Fibroblast of lung (primary cell): ENCODE measurements around the gene AQP12B. TPM values are rescaled to one million over a fixed set of nuclear protein-coding genes. Genes with fewer than 3 reads are reported as not detected.

Experiments used
- DNase-seq, 2 donors: peaks; one replicate each; pipeline versions ENCODE4 v3.0.0 to v3.0.0-alpha.2; 2010; ENCODE audit warnings: low read depth in 2 of 2
- H2AFZ ChIP-seq: 2 replicates; pipeline ENCODE4 v1.5.1; 2012; ENCODE audit warnings: low read length, control low read depth, inconsistent platforms
- H3K27ac ChIP-seq: 2 replicates; pipeline ENCODE4 v1.5.1; 2011; ENCODE audit warnings: low read length, control low read depth; ENCODE audit not compliant: insufficient read depth
- H3K27me3 ChIP-seq: 2 replicates; pipeline ENCODE4 v1.5.1; 2011; ENCODE audit warnings: mild to moderate bottlenecking, low read length; ENCODE audit not compliant: control insufficient read depth, insufficient read depth
- H3K36me3 ChIP-seq: 2 replicates; pipeline ENCODE4 v1.5.1; 2011; ENCODE audit warnings: low read length; ENCODE audit not compliant: control insufficient read depth, insufficient read depth
- H3K4me1 ChIP-seq: 2 replicates; pipeline ENCODE4 v1.5.1; 2011; ENCODE audit warnings: low read length; ENCODE audit not compliant: control insufficient read depth, insufficient read depth; ENCODE audit errors: extremely low read depth
- H3K4me2 ChIP-seq: 2 replicates; pipeline ENCODE4 v1.5.1; 2011; ENCODE audit warnings: low read length, control low read depth; ENCODE audit not compliant: insufficient read depth; ENCODE audit errors: extremely low read depth
- H3K4me3 ChIP-seq, 4 experiments: fragments of 200-600 bp in 1 of 4; sonication (generic) in 1 of 4; replicated peaks in 1 of 4; 2 replicates each; pipeline ENCODE4 v1.5.1; 2011 to 2016; ENCODE audit warnings: low read length in 4 of 4, low read depth in 3 of 4, mild to moderate bottlenecking in 3 of 4, control low read depth in 2 of 4, inconsistent platforms in 1 of 4, mixed read lengths in 1 of 4; ENCODE audit not compliant: insufficient read depth in 1 of 4; ENCODE audit errors: control extremely low read depth in 1 of 4
- H3K79me2 ChIP-seq: 2 replicates; pipeline ENCODE4 v1.5.1; 2012; ENCODE audit warnings: mild to moderate bottlenecking, low read length, inconsistent platforms; ENCODE audit not compliant: control insufficient read depth, insufficient read depth
- H3K9ac ChIP-seq: 2 replicates; pipeline ENCODE4 v1.5.1; 2011; ENCODE audit warnings: mild to moderate bottlenecking, low read length, control low read depth; ENCODE audit not compliant: insufficient read depth
- H3K9me3 ChIP-seq: 2 replicates; pipeline ENCODE4 v1.5.1; 2012; ENCODE audit warnings: low read depth, low read length; ENCODE audit not compliant: control insufficient read depth, insufficient read depth
- H4K20me1 ChIP-seq: 2 replicates; pipeline ENCODE4 v1.5.1; 2011; ENCODE audit warnings: low read length; ENCODE audit not compliant: control insufficient read depth, insufficient read depth; ENCODE audit errors: extremely low read depth
- EZH2 ChIP-seq: IDR thresholded peaks from 2 replicates; pipeline ENCODE4 v1.5.1; 2012; ENCODE audit warnings: low read length, control low read depth, mild to moderate bottlenecking; ENCODE audit errors: missing control alignments
- polyA plus RNA-seq, 2 donors: library from polyadenylated mRNA; depleted of rRNA in 1 of 2; stranded (reverse) in 1 of 2; unstranded in 1 of 2; fragments of >200 nt; gene quantifications; 2 replicates each; pipeline ENCODE4 v1.2.1, GENCODE V29; 2011 to 2012; ENCODE audit warnings: missing spikeins in 1 of 2
- total RNA-seq: library from RNA; depleted of rRNA; stranded (reverse); fragments of >200 nt; gene quantifications from 2 replicates; pipeline ENCODE4 v1.2.1, GENCODE V29; 2014
- TF ChIP-seq, protein P1 (sequence below), 2 donors: IDR thresholded peaks in 1 of 2; conservative IDR thresholded peaks in 1 of 2; 1 replicate in 1 of 2; 2 replicates in 1 of 2; pipeline ENCODE4 v1.5.1; 2011 to 2012; ENCODE audit warnings: low read length in 2 of 2, control low read depth in 1 of 2, inconsistent platforms in 1 of 2, low read depth in 1 of 2, mild to moderate bottlenecking in 1 of 2

AQP12B gene
- total and polyA plus RNA-seq, 2 donors (not counting 1 experiment from before 2014, with no cell fraction given) = not detected

DNA sequence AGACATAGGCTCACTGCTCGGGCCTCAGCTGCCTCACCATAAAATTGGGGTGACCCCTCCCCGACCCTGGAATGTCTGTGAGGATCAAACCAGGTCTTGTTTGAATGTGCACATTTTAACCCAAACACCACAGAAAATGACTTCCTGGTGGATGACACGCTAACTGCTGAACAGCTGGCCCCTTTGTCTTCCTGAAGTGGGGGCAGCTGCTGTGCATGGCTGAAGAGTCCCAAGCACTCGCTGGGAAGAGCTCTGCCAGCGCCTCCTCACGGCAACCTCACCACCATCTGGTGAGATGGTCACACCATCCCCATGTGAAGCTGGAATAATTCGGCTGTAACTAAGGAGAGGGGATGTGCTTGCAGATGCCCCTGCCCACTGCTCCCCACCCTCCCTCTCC is 43.0 kb upstream of the AQP12B start:
- Histone ChIP-seq H3K9me3 (no peaks in the 10 kb centered on the region), H3K9ac (no peak overlapping the region), H3K27me3 (no peaks in the 10 kb centered on the region), H3K27ac (no peak overlapping the region), H4K20me1 (no peaks in the 10 kb centered on the region), H3K4me3 (no peak overlapping the region), H2AFZ (no peak overlapping the region), H3K79me2 (no peaks in the 10 kb centered on the region), H3K4me2 (no peak overlapping the region), H3K36me3 (no peaks in the 10 kb centered on the region), H3K4me1 (no peaks in the 10 kb centered on the region)
- no peak for DNase-seq
- no peak for TF ChIP-seq EZH2
- TF ChIP-seq, protein P1, sequence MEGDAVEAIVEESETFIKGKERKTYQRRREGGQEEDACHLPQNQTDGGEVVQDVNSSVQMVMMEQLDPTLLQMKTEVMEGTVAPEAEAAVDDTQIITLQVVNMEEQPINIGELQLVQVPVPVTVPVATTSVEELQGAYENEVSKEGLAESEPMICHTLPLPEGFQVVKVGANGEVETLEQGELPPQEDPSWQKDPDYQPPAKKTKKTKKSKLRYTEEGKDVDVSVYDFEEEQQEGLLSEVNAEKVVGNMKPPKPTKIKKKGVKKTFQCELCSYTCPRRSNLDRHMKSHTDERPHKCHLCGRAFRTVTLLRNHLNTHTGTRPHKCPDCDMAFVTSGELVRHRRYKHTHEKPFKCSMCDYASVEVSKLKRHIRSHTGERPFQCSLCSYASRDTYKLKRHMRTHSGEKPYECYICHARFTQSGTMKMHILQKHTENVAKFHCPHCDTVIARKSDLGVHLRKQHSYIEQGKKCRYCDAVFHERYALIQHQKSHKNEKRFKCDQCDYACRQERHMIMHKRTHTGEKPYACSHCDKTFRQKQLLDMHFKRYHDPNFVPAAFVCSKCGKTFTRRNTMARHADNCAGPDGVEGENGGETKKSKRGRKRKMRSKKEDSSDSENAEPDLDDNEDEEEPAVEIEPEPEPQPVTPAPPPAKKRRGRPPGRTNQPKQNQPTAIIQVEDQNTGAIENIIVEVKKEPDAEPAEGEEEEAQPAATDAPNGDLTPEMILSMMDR (conservative IDR thresholded peaks at IDR 0.05 in 1 of 2, IDR thresholded peaks at IDR 0.05 in 1 of 2; ENCODE audit: low read depth in 1 of 2, low read length in 2 of 2) = no peak

- no peak for DNase-seq
- H3K36me3 ChIP-seq = no peaks in the 10 kb centered on the region
- no peak overlapping the region for H3K9ac ChIP-seq
- H3K79me2 ChIP-seq = no peaks in the 10 kb centered on the region
- H4K20me1 ChIP-seq = no peaks in the 10 kb centered on the region
- H3K9me3 ChIP-seq = no peaks in the 10 kb centered on the region
- no peak overlapping the region for H3K4me3 ChIP-seq
- H3K4me1 ChIP-seq = no peaks in the 10 kb centered on the region
- H3K27me3 ChIP-seq = no peaks in the 10 kb centered on the region
- no peak overlapping the region for H3K4me2 ChIP-seq
- TF ChIP-seq EZH2 = no peak
- TF ChIP-seq, protein P1 (conservative IDR thresholded peaks at IDR 0.05 in 1 of 2, IDR thresholded peaks at IDR 0.05 in 1 of 2; ENCODE audit: low read depth in 1 of 2, low read length in 2 of 2) = no peak
- no peak overlapping the region for H2AFZ ChIP-seq
- no peak overlapping the region for H3K27ac ChIP-seq
Measured at GRCh38 chr2:240725266-240725665, 42.6 kb upstream of the AQP12B start.

GRCh38 chr2:240724431-240724830 is 41.7 kb upstream of the AQP12B start:
- H2AFZ ChIP-seq = no peak overlapping the region
- H3K4me3 ChIP-seq = no peak overlapping the region
- H3K4me1 ChIP-seq = no peaks in the 10 kb centered on the region
- H3K79me2 ChIP-seq = no peaks in the 10 kb centered on the region
- no peaks in the 10 kb centered on the region for H3K27me3 ChIP-seq
- no peaks in the 10 kb centered on the region for H3K36me3 ChIP-seq
- no peaks in the 10 kb centered on the region for H4K20me1 ChIP-seq
- TF ChIP-seq, protein P1 (conservative IDR thresholded peaks at IDR 0.05 in 1 of 2, IDR thresholded peaks at IDR 0.05 in 1 of 2; ENCODE audit: low read depth in 1 of 2, low read length in 2 of 2) = no peak
- no peak for TF ChIP-seq EZH2
- H3K4me2 ChIP-seq = no peak overlapping the region
- H3K27ac ChIP-seq = no peak overlapping the region
- no peak overlapping the region for H3K9ac ChIP-seq
- H3K9me3 ChIP-seq = no peaks in the 10 kb centered on the region
- no peak for DNase-seq
